ENCODE data around the gene EFNB2.

- TF ChIP-seq CTCF (IDR thresholded peaks at IDR 0.05) (no peak), POLR2A (IDR thresholded peaks at IDR 0.05) (no peak)
Measured at GRCh38 chr13:106565127-106565775, 29.8 kb upstream of the EFNB2 start.

Measured in sigmoid colon (tissue), 3 donors.